IPS-18c (cell line): Measurements from ENCODE around the gene FRMD1.

Experiments
- H3K4me3 ChIP-seq: 2 replicates; pipeline ENCODE4 v1.7.0; 2013; ENCODE audit warnings: low read depth, mild to moderate bottlenecking, low read length, moderate library complexity; ENCODE audit not compliant: insufficient read depth
- H3K9me3 ChIP-seq: one replicate; pipeline ENCODE4 v1.6.1; 2013; ENCODE audit warnings: mild to moderate bottlenecking, low read length, moderate library complexity; ENCODE audit not compliant: control insufficient read depth, insufficient read depth

The FRMD1 gene

DNA sequence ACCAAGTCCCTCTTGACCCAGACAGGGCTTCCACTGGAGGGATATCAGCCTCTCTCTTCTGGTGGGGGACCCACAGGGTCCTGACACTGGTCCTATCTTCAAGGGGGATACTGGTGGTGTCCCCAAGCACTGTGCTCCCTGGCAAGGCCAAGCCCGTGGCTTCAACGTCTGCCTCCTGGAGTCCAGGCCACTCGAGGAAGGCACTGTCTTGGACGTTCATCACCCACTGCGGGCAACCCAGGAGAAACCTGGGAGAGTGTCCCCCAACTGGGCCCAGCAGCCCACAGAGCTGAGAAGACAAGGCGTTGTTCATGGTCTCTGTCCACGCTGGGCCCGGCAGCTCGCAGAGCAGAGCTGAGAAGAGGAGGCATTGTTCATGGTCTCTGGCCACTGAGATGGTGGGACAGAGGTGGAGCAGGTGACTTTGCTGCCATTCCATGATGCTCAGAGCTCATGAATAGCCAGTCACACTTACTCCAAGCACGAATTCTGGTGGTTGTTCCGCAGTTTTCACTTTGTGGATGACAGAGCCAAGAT, 37.5 kb upstream of the FRMD1 start:
- Histone ChIP-seq H3K9me3 (no peaks in the 10 kb centered on the region), H3K4me3 (no peak overlapping the region)

DNA sequence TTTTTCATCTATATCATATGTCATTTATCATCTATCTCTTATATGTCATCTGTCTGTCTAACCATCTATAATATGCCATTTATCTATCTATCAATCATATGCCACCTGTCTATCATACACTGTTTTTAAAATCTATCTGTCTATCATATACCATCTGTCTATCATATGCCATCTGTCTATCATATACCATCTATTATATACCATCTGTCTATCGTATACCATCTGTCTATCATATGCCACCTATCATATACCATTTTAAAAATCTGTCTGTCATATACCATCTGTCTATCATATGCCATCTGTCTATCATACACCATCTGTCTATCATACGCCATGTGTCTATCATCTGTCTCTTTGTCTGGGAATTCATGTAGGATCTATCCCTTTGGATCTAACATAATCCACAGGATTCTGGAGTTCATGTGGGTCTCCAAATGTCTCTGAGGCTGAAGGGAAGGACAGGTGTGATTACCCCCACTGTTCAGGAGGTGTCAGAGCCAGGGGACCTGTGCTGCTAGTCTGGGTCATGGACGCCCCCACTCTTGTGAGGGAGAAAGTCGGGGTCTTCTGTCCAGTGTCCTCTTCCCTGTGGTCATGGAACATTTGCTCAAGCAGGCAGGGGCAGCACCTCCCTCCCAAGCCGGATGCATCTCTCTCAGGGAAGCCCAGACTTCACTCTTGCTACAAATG, 36.9 kb upstream of the FRMD1 start:
- H3K9me3 ChIP-seq: no peaks in the 10 kb centered on the region
- H3K4me3 ChIP-seq: no peak overlapping the region

DNA sequence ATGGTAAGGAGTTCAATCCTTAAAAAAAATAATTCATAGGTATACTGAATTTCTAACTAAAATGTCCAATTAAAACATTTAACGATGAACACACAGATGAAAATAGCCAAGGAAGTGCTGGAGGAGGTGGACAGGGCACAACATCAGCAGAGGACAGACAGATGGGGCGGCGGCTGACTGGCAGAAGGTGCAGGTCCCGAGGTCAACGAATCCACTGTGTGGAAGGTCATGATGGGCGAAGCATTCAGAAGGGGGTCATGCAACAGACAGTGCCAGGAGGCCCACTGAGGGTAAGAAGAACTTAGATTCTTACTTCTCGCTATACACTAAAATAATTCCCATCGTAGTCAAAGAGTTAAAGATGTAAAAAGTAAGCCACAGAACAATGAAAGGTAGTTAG, 34.2 kb upstream of the FRMD1 start:
- H3K9me3 ChIP-seq: no peaks in the 10 kb centered on the region
- H3K4me3 ChIP-seq: no peak overlapping the region

- Histone ChIP-seq H3K9me3 (no peaks in the 10 kb centered on the region), H3K4me3 (no peak overlapping the region)
Measured at GRCh38 chr6:168111911-168112310, 32.9 kb upstream of the FRMD1 start.

- Histone ChIP-seq H3K9me3 (no peaks in the 10 kb centered on the region), H3K4me3 (no peak overlapping the region)
Measured at GRCh38 chr6:168110437-168110836, 31.4 kb upstream of the FRMD1 start.

- no peaks in the 10 kb centered on the region for H3K9me3 ChIP-seq
- no peak overlapping the region for H3K4me3 ChIP-seq
Measured at GRCh38 chr6:168109171-168109570, 30.2 kb upstream of the FRMD1 start.

- Histone ChIP-seq H3K9me3 (no peaks in the 10 kb centered on the region), H3K4me3 (no peak overlapping the region)
Measured at GRCh38 chr6:168107191-168107983, 28.4 kb upstream of the FRMD1 start.

DNA sequence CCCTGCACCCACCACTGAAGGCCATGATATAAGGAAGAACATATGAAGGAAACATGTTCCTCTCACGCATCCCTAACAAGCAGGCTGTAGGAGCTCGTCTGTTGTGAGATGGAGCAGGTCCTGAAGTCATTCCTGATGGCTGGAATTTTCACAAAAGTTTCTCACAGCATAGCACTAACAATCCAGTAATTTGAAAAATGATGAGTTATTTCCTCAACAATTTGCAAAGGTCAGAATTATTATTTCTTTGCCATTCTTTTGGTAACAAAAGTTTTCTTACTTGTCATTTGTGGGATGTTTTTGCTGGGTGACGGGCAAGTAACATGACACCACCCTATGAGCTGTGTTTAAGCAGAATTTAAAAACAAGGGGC, 27.6 kb upstream of the FRMD1 start:
- H3K4me3 ChIP-seq: no peak overlapping the region
- H3K9me3 ChIP-seq: no peaks in the 10 kb centered on the region

DNA sequence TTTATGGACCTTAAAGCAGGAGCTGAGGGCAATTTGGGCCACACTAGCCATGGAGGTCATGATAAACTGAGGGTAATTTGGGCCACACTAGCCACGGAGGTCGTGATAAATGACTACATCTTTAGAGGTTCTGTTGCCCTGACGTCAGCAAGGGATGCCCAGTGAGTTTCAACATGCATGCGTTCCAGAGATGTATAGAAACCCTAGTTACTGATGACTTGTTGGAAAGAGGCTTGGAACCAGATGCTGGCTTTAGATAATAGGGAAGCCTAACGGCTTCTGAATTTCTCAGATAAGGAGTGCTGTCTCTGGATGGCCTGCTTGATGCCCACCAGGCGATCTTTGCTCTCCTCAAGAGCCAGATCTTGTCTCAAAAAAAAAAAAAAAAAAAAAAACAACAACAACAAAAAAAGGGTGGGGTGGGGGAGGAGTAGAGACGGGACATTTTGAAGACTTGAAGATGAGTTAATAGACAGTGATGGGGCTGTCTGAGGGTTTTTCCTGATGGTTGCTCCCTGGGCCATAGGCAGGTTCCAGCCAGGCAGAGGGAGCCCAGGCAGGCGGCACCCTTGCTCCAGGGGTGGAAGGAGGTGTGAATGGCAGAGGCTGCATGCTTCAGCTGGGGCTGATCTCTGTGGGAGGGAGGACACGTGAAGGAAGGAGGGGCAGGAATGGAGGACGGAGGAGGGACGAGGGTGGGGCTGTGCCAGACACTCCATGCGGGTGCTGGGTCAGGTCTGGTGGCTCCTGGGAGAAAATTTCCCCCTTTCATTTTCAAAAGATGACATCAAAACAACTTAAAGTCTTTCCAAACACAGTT, 27.0 kb upstream of the FRMD1 start:
- no peaks in the 10 kb centered on the region for H3K9me3 ChIP-seq
- no peak overlapping the region for H3K4me3 ChIP-seq

GRCh38 chr6:168104636-168105035, 25.6 kb upstream of the FRMD1 start:
- no peaks in the 10 kb centered on the region for H3K9me3 ChIP-seq
- no peak overlapping the region for H3K4me3 ChIP-seq

DNA sequence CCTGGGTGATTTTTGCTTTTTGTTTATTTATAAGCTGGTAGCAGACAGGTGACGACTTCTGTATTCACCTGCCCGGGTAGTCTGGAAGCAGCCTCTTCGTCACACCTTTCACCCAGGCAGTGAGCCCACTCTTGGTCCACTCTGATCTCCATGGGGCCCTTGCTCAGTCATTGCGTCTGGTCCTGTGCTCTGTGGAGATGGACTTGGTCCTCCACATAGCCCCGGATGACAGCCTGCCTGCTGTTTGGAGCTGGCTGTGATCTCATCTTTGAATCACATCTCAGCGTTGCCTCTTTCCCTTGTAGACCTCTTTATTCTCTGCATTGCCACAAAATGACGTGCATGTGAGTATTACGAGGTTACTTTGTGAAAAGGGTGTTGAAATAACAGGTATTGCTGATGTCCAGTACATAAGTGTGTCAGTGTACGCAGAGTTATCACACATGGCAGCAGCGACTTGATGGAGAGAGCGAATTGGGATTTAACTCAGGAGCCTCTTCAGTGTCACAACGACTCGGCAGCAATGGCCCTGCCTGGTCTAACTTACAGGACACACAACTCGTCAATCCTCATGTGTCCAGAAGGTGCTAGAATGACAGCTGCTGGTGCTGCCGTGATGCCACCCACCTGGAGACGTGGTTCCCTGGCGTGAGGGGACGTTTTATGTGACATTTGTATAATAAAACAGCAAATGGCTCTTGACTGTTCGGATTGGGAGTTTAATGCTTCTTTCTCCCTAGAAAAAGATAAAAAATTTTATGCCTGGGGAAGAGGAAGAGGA, 24.2 kb upstream of the FRMD1 start:
- Histone ChIP-seq H3K9me3 (no peaks in the 10 kb centered on the region), H3K4me3 (no peak overlapping the region)

GRCh38 chr6:168102315-168102985, 23.4 kb upstream of the FRMD1 start:
- no peak overlapping the region for H3K4me3 ChIP-seq
- H3K9me3 ChIP-seq: no peaks in the 10 kb centered on the region

- peak overlapping the region; percentile 16 for H3K4me3 ChIP-seq
- no peaks in the 10 kb centered on the region for H3K9me3 ChIP-seq
Measured at GRCh38 chr6:168101590-168102314, 22.7 kb upstream of the FRMD1 start.

DNA sequence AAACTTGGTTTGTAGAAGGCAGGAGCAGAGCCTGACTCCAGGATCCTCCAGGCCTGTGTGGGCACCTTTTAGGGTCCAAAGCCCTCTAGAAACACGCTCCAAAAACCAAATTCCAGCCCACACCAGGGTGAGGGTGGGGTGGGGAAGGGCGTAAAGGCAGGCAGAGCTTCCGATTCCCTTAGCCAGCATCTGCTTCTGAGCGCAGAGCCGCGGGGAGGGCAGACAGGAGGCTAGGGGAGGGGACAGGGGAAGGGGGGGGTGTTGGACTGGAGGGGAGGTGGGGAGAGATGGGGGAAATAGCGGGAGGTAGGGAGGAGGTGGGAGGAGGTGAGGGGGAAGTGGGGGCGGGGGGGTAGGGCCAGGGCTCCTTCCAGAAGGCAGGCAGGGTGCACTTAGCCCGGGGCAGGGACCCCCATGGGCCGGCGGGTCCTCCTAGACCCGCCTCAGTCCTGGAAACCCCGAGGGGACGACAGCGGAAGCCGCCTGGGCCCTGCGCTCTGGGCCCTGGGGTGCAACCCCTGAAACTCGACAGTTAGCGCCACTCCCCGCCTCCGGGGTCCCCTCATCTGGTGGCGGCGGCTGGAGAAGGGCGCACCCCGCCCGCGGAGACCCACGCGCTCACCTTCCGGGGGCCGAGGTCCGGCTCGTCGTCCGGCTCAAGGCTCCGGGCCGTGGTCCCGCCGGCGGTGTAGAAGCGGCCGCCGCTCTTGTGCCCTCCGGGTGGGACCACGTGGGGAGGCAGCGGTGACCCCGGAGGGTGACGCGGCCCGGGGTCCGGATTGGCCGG, 22.0 kb upstream of the FRMD1 start:
- no peaks in the 10 kb centered on the region for H3K9me3 ChIP-seq
- H3K4me3 ChIP-seq: no peak overlapping the region

DNA sequence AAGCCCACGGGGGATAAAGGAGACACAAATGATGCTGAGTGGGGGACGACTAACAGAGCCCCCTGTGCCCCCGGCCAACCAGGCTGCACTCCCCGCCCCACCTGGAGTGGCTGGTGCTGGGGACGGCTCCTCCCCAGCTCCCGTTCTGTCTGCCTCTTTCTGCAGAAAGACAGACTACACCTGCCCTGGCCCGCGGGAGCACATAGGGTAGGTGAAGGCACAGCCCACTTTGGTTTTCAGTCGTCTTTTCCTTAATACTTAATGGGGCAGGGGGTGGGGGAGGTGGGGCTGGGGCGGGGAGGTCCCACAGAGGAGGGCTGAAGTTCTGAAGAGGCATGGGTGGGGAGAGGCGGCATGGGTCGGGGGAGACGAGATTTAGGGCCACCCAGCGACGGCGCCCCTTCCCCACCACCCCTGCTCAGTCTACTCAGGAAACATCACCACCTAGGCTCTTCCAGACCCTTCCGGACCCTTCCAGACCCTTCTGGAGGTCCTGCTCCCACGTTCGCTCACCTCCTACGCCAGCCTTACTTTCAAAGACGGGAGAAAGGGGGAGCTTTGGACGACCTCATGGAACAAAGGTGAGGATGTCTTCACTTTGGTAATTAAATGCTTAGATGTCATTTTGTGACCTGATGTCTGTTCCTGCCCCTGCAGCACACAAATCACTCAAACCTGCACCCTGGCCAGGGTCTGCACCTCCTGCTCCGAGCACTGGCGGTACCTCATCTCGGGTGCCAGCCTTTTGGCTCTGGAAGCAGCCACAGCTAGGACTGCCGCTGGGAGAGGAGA, 21.2 kb upstream of the FRMD1 start:
- Histone ChIP-seq H3K4me3 (no peak overlapping the region), H3K9me3 (no peaks in the 10 kb centered on the region)
